ENCODE results near the gene DCAF8. TPM values are rescaled to one million over a fixed set of nuclear protein-coding genes. Genes with fewer than 3 reads are reported as not detected.

The DCAF8 gene
- total and polyA plus RNA-seq, 7 donors: 45.4 to 204 (median 182) TPM

DNA sequence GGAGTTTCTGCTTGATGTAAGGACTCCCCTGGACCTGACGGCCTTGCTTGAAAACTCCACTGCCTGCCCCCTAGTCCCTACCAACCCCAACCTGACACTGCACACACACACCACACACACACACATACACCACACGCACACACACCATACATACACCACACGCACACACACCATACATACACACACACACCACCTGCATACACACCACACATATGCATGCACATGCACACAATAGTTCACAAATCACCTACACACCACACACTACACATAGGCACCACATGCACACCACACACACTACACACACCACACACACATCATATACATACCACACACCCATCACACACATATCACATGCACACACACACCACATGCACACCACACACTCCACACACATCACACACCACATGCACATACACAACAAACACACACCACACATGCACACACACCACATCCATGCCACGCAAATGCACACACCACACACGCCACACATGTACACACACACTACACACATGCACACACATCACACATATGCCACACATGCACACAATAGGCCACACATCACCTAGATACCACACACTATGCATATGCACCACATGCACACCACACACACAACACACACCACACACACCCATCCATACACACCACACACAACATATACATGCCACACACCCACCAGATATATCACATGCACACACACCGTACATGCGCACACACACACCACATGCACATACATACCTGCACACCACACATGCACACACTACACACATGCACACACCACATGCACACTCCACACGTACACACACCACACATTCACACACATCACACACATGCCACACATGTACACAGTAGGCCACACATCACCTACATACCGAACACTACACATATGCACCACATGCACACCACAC, 68.3 kb downstream of the DCAF8 start:
- Histone ChIP-seq H3K36me3 (ENCODE audit: insufficient read depth in 1 of 2, low read depth in 1 of 2) (peaks cover 0 to 48% of the 10 kb centered on the region in 2 donors), H3K4me1 (peaks cover 33% of the 10 kb centered on the region), H3K27me3 (ENCODE audit: insufficient read depth in 3 of 3, low read length in 2 of 3) (no peaks in the 10 kb centered on the region), H3K4me3 (peak overlapping the region; percentile 75), H3K9me3 (no peaks in the 10 kb centered on the region), H3K27ac (peak overlapping the region; percentile 88)
- ATAC-seq (no peak), DNase-seq (no peak)
- TF ChIP-seq, protein P1, sequence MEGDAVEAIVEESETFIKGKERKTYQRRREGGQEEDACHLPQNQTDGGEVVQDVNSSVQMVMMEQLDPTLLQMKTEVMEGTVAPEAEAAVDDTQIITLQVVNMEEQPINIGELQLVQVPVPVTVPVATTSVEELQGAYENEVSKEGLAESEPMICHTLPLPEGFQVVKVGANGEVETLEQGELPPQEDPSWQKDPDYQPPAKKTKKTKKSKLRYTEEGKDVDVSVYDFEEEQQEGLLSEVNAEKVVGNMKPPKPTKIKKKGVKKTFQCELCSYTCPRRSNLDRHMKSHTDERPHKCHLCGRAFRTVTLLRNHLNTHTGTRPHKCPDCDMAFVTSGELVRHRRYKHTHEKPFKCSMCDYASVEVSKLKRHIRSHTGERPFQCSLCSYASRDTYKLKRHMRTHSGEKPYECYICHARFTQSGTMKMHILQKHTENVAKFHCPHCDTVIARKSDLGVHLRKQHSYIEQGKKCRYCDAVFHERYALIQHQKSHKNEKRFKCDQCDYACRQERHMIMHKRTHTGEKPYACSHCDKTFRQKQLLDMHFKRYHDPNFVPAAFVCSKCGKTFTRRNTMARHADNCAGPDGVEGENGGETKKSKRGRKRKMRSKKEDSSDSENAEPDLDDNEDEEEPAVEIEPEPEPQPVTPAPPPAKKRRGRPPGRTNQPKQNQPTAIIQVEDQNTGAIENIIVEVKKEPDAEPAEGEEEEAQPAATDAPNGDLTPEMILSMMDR (IDR thresholded peaks at IDR 0.05): no peak
- intact Hi-C loops (cut with DNase I): loop anchor here (1.0 to 5.0 kb wide), 5 partner anchors 25 to 97 kb away; partner anchors contain the start of gene ATP1A2 (in 1 of the 2)
- 69 to 90% (median 74%) methylated on average over 9 of the region's 9 CpGs for WGBS, 3 donors

DNA sequence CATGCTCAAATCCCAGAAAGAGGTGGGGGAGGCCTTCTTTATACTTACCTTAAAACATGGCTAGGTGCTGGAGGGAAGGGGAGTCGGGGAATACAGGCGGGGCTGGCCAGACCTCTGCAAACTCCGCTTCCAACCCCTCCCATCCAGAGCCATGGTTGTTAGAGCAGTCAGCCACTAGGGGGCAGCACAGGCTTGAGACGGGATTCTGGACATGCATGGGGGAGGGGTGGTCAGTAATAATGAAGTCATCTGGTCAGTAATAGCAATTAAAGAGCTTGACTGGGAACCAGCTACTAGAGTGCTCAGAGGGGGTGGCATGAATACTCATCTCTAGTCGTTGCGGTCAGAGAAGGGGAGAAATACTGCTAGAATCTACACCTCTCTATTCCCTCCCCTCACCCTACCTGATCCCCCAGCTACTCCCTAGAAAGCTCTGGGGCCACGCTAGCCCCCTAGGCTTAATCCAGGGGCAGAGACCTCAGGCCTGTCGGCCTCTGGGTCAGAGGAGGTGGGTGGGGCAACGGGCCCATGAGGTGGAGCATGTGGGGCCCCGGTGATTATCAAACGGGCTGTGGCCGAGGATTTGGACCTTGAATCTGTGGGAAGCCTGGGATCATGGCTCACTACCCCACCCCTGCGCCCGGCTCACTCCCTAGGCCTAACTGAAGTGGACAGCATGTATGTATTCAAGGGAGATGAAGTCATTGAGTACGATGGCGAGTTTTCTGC, 69.1 kb downstream of the DCAF8 start:
- peak; percentile 86 to 94 for DNase-seq
- Histone ChIP-seq H3K27me3 (ENCODE audit: insufficient read depth in 3 of 3, low read length in 2 of 3) (no peaks in the 10 kb centered on the region), H3K36me3 (ENCODE audit: insufficient read depth in 1 of 2, low read depth in 1 of 2) (peaks cover 0 to 39% of the 10 kb centered on the region in 2 donors), H3K27ac (peak overlapping the region; percentile 88), H3K4me1 (peaks cover 41% of the 10 kb centered on the region), H3K4me3 (peak overlapping the region; percentile 75), H3K9me3 (no peaks in the 10 kb centered on the region)
- peak; percentile 74 to 85 (median 81) for ATAC-seq
- intact Hi-C loops (cut with DNase I): loop anchor here (1.0 to 5.0 kb wide), 5 partner anchors 26 to 98 kb away; partner anchors contain the start of gene ATP1A2 (in 1 of the 2)
- 6 to 16% (median 10%) methylated on average over 16 of the region's 16 CpGs for WGBS, 3 donors
- TF ChIP-seq, protein P1 (IDR thresholded peaks at IDR 0.05): peak; percentile 97

DNA sequence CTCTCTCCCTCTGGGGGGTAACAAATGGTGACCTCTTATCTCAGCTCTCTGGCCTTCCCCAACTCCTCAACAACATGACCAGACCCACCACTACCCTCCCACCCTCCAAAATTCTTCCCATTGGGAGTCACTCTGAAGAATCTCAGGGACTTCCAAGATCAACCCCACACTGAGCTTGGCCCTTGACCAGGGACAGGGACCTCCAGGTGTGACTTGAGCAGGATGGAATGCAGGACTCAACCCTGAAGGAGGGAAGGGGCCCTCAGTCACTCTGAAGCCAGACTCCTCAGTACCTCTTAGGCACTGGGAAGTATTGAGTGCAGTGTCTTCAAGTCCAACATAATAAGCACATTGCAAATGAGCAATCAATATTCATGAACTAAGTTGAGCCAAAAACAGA, 70.1 kb downstream of the DCAF8 start:
- no peak for ATAC-seq
- H3K27ac ChIP-seq: peak overlapping the region; percentile 88
- H3K36me3 ChIP-seq (ENCODE audit: insufficient read depth in 1 of 2, low read depth in 1 of 2): peaks cover 0 to 29% of the 10 kb centered on the region in 2 donors
- H3K27me3 ChIP-seq (ENCODE audit: insufficient read depth in 3 of 3, low read length in 2 of 3): no peaks in the 10 kb centered on the region
- H3K4me1 ChIP-seq: peaks cover 47% of the 10 kb centered on the region
- peak overlapping the region; percentile 75 for H3K4me3 ChIP-seq
- TF ChIP-seq, protein P1 (IDR thresholded peaks at IDR 0.05): no peak
- DNase-seq: no peak
- intact Hi-C loops (cut with DNase I): loop anchor here (2.0 to 5.0 kb wide), 4 partner anchors 27 to 99 kb away; partner anchors contain the start of gene ATP1A2 (in 1 of the 2)
- H3K9me3 ChIP-seq: no peaks in the 10 kb centered on the region

- Histone ChIP-seq H3K27ac (peak overlapping the region; percentile 88), H3K4me3 (peak overlapping the region; percentile 75), H3K27me3 (ENCODE audit: insufficient read depth in 3 of 3, low read length in 2 of 3) (no peaks in the 10 kb centered on the region), H3K36me3 (ENCODE audit: insufficient read depth in 1 of 2, low read depth in 1 of 2) (peaks cover 0 to 24% of the 10 kb centered on the region in 2 donors), H3K9me3 (no peaks in the 10 kb centered on the region), H3K4me1 (peaks cover 45% of the 10 kb centered on the region)
- peak in 1 of 4 donors; percentile 27 for ATAC-seq
- intact Hi-C loops (cut with DNase I): loop anchor here (2.0 to 5.0 kb wide), 4 partner anchors 27 to 99 kb away; partner anchors contain the start of gene ATP1A2 (in 1 of the 2)
- 23 to 41% (median 28%) methylated on average over 3 of the region's 3 CpGs for WGBS, 3 donors
- no peak for DNase-seq
- TF ChIP-seq, protein P1 (IDR thresholded peaks at IDR 0.05): no peak
These were observed 70.6 kb downstream of the DCAF8 start for GRCh38 chr1:160191756-160192155.

Data from psoas muscle (tissue), 8 donors.